SK-N-SH (cell line): ENCODE data around the gene PARP14.

ENCODE experiments used
- CTCF ChIP-seq: fragments of 200-600 bp; sonication (generic); IDR thresholded peaks from 2 replicates; pipeline ENCODE4 v1.6.1; 2017; ENCODE audit warnings: antibody characterized with exemption, mild to moderate bottlenecking, moderate library complexity
- GABPA ChIP-seq: IDR thresholded peaks from 2 replicates; pipeline ENCODE4 v1.4.0; 2012; ENCODE audit warnings: low read depth, mild to moderate bottlenecking

DNA sequence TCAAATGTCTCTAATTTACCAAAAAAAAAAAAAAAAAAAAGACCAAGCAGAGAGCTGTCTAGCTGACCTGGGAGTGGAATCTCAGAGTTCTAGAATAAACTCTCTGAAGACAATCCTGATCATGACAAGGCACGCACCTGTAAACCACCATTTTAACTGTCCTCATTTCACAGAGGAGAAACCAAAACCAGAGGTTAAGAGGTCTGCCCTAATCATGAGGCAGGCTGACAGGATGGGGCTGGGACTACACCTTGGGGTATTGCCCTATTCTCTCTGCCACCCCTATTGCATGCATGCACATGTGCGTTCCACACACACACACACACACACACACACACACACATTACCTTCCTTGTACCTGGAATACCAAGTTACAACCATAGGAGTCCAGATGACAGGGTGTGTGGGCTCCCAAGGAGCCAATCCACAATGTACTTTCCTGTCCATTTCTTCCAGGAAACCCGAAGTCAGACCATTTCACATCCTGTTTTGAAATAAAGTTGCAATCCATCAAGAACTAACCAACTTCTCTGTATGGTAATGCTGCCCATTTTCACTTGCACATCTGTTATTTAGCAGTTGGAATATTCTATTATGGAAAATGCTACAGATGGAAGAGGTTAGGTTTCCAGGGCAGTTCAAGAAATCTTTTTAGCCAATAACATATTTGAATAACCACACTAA is 78.4 kb downstream of the PARP14 start:
- TF ChIP-seq CTCF (no peak), GABPA (no peak)
